Loucy (cell line): ENCODE results near the gene LCN15.

Experiments used
- H2AFZ ChIP-seq: fragments of 200-600 bp; sonication (generic); 2 replicates; pipeline ENCODE4 v1.6.0; 2016; ENCODE audit warnings: antibody characterized with exemption, mild to moderate bottlenecking, low read length, moderate library complexity
- H3F3A ChIP-seq: fragments of 200-600 bp; 2 replicates; pipeline ENCODE4 v1.6.0; 2016; ENCODE audit warnings: antibody characterized with exemption, low read depth, mild to moderate bottlenecking
- H3K27me3 ChIP-seq: fragments of 200-600 bp; sonication (generic); 2 replicates; pipeline ENCODE4 v1.6.1; 2014; ENCODE audit warnings: low read length, mild to moderate bottlenecking; ENCODE audit not compliant: insufficient read depth, poor library complexity, severe bottlenecking
- H3K36me3 ChIP-seq: fragments of 200-600 bp; sonication (generic); 2 replicates; pipeline ENCODE4 v1.6.1; 2016; ENCODE audit warnings: low read length; ENCODE audit not compliant: insufficient read depth
- H3K4me1 ChIP-seq: fragments of 200-600 bp; sonication (generic); 2 replicates; pipeline ENCODE4 v1.5.1; 2014; ENCODE audit warnings: low read length, mild to moderate bottlenecking; ENCODE audit not compliant: insufficient read depth, poor library complexity, severe bottlenecking
- H3K4me2 ChIP-seq: fragments of 200-600 bp; sonication (generic); 2 replicates; pipeline ENCODE4 v1.6.0; 2014; ENCODE audit warnings: antibody characterized with exemption, low read length, low read depth, mild to moderate bottlenecking; ENCODE audit not compliant: poor library complexity, severe bottlenecking
- H3K4me3 ChIP-seq: fragments of 200-600 bp; sonication (generic); 2 replicates; pipeline ENCODE4 v1.5.1; 2014; ENCODE audit warnings: low read length, mild to moderate bottlenecking, mixed read lengths; ENCODE audit not compliant: poor library complexity, severe bottlenecking
- H3K79me2 ChIP-seq: fragments of 200-600 bp; sonication (generic); 2 replicates; pipeline ENCODE4 v1.6.1; 2014; ENCODE audit warnings: low read length; ENCODE audit not compliant: insufficient read depth
- H3K9ac ChIP-seq: fragments of 200-600 bp; sonication (generic); 2 replicates; pipeline ENCODE4 v1.6.0; 2014; ENCODE audit warnings: mild to moderate bottlenecking, low read depth, low read length, moderate library complexity; ENCODE audit not compliant: poor library complexity, severe bottlenecking
- H3K9me2 ChIP-seq: fragments of 200-600 bp; sonication (generic); replicated peaks from 2 replicates; pipeline ENCODE4 v1.6.1; 2016; ENCODE audit warnings: low read depth, low read length, mixed read lengths
- H3K9me3 ChIP-seq: fragments of 200-600 bp; sonication (generic); 2 replicates; pipeline ENCODE4 v1.6.1; 2014; ENCODE audit warnings: mild to moderate bottlenecking, antibody characterized with exemption, low read length, low read depth; ENCODE audit not compliant: insufficient read depth
- H4K20me1 ChIP-seq: fragments of 200-600 bp; sonication (generic); 2 replicates; pipeline ENCODE4 v1.6.0; 2014; ENCODE audit warnings: antibody characterized with exemption, low read length, mild to moderate bottlenecking; ENCODE audit not compliant: insufficient read depth, poor library complexity, severe bottlenecking
- EZH2phosphoT487 ChIP-seq: fragments of 200-600 bp; IDR thresholded peaks from 2 replicates; pipeline ENCODE4 v1.6.1; 2018; ENCODE audit warnings: antibody characterized with exemption, mild to moderate bottlenecking, moderate library complexity, borderline replicate concordance
- TF ChIP-seq, protein P1 (sequence below): fragments of 200-600 bp; sonication (generic); conservative IDR thresholded peaks from 2 replicates; pipeline ENCODE4 v1.5.1; 2014; ENCODE audit warnings: mild to moderate bottlenecking, antibody characterized with exemption, low read length

LCN15 gene

DNA sequence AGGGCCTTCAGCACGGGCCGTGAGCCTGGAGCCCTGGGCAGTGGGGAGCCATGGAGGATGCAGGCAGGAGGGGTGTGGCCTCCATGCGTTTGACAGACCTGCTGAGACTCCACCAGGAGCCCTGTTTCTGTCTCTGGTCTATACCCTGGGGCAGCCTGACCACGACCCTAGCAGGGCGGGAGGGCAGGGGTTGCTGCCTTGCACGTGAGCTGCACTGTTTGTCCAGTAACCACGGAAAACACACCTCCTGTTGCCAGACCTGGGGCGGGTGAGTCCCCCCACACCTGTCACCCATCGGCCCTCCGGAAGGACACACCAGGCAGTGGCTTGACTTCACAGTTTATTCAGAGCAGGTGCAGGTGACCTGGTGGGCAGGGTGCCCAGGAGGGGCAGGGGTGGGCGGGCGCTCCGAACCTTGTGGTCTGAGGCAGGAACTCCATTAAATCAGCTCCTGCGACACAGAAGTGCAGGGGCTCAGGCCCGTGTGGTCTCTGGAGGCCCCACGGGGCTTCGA lies 10.2 kb downstream of the LCN15 start:
- H3K9me2 ChIP-seq: no peaks in the 10 kb centered on the region
- no peak overlapping the region for H3K4me3 ChIP-seq
- H3K4me2 ChIP-seq: no peak overlapping the region
- H3K9me3 ChIP-seq: peaks cover 9% of the 10 kb centered on the region; the same call in 1 of the 2 replicates
- H3F3A ChIP-seq: no peaks in the 10 kb centered on the region
- TF ChIP-seq EZH2phosphoT487: no peak
- TF ChIP-seq, protein P1, sequence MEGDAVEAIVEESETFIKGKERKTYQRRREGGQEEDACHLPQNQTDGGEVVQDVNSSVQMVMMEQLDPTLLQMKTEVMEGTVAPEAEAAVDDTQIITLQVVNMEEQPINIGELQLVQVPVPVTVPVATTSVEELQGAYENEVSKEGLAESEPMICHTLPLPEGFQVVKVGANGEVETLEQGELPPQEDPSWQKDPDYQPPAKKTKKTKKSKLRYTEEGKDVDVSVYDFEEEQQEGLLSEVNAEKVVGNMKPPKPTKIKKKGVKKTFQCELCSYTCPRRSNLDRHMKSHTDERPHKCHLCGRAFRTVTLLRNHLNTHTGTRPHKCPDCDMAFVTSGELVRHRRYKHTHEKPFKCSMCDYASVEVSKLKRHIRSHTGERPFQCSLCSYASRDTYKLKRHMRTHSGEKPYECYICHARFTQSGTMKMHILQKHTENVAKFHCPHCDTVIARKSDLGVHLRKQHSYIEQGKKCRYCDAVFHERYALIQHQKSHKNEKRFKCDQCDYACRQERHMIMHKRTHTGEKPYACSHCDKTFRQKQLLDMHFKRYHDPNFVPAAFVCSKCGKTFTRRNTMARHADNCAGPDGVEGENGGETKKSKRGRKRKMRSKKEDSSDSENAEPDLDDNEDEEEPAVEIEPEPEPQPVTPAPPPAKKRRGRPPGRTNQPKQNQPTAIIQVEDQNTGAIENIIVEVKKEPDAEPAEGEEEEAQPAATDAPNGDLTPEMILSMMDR: no peak
- no peaks in the 10 kb centered on the region for H3K4me1 ChIP-seq
- no peaks in the 10 kb centered on the region for H3K27me3 ChIP-seq
- no peak overlapping the region for H3K9ac ChIP-seq
- H3K79me2 ChIP-seq: no peaks in the 10 kb centered on the region
- H4K20me1 ChIP-seq: no peaks in the 10 kb centered on the region
- no peaks in the 10 kb centered on the region for H3K36me3 ChIP-seq
- no peak overlapping the region for H2AFZ ChIP-seq

GRCh38 chr9:136753371-136754058 lies 10.8 kb downstream of the LCN15 start:
- no peak for TF ChIP-seq EZH2phosphoT487
- TF ChIP-seq, protein P1: no peak
- Histone ChIP-seq H3K9ac (no peak overlapping the region), H3K36me3 (no peaks in the 10 kb centered on the region), H3K9me2 (no peaks in the 10 kb centered on the region), H2AFZ (no peak overlapping the region), H3K79me2 (no peaks in the 10 kb centered on the region), H4K20me1 (no peaks in the 10 kb centered on the region), H3K4me3 (no peak overlapping the region), H3K4me1 (no peaks in the 10 kb centered on the region), H3K27me3 (no peaks in the 10 kb centered on the region), H3F3A (no peaks in the 10 kb centered on the region), H3K9me3 (peaks cover 9% of the 10 kb centered on the region; the same call in 1 of the 2 replicates), H3K4me2 (no peak overlapping the region)

- Histone ChIP-seq H3K9ac (no peak overlapping the region), H3K4me3 (no peak overlapping the region), H3K9me2 (no peaks in the 10 kb centered on the region), H3F3A (no peaks in the 10 kb centered on the region), H3K4me1 (no peaks in the 10 kb centered on the region), H4K20me1 (no peaks in the 10 kb centered on the region), H3K9me3 (peaks cover 9% of the 10 kb centered on the region; the same call in 1 of the 2 replicates), H3K4me2 (no peak overlapping the region), H3K36me3 (no peaks in the 10 kb centered on the region), H3K27me3 (no peaks in the 10 kb centered on the region), H2AFZ (no peak overlapping the region), H3K79me2 (no peaks in the 10 kb centered on the region)
- TF ChIP-seq, protein P1: no peak
- no peak for TF ChIP-seq EZH2phosphoT487
These were observed 12.5 kb downstream of the LCN15 start for GRCh38 chr9:136751814-136752213.
